HG03159 (cell line): ENCODE data around the gene DTWD1.
"Not testable (repeated sequence)": the region's sequence is repeated elsewhere in the genome, so short reads cannot be mapped to it uniquely, and the experiment has no call there.

Experiments
- ATAC-seq: cut with Tn5 transposase; IDR thresholded peaks from one replicate; pipeline ENCODE4 v1.9.1; 2021; ENCODE audit warnings: mild to moderate bottlenecking, moderate library complexity; ENCODE audit not compliant: unreplicated experiment

The DTWD1 gene, protein sequence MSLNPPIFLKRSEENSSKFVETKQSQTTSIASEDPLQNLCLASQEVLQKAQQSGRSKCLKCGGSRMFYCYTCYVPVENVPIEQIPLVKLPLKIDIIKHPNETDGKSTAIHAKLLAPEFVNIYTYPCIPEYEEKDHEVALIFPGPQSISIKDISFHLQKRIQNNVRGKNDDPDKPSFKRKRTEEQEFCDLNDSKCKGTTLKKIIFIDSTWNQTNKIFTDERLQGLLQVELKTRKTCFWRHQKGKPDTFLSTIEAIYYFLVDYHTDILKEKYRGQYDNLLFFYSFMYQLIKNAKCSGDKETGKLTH

DNA sequence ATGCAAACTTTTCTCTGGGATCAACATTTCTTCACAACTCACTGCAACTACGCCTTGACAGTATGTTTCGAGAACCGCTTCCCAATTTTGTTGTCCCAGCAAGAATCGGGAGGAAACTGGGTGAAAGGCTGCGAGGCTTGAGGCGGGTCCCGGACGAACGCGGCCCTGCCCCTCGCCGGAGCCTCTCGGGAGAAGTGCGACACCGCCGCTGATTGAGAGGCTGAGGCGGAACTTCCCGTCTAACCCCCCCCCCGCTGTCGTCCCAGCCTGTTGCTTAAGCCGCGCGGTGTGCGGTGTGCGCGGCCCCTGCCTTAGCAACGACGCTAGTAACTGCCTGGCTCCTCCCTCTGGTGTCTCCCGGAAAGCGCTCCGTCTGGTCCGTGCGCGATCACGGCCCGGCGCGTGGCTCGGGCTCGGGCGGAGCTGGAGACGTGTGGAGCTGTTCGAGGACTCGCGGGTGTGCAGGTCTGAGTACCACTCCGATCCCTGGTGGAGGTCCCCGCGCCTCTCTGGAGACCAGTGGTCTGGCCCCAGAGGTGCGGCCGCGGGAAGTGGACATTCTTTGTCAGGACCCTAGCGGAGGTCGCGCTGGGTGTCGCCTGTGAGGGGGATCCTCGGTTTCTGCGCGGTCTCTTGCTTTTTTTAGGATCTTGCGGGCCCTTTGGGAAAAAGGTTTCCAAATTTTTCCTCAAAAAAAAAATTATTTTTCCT lies at the start of gene DTWD1, which contains the start of gene FAM227B:
DTWD1 (plus strand) TSS at position 391 of the 711 bp plus-strand sequence. CDS start 4,120 bp downstream, outside the sequence.
FAM227B (minus strand) TSS at position 161 of the 711 bp plus-strand sequence. CDS start 5,647 bp downstream, outside the sequence.
- ATAC-seq, result peak; percentile 97

DNA sequence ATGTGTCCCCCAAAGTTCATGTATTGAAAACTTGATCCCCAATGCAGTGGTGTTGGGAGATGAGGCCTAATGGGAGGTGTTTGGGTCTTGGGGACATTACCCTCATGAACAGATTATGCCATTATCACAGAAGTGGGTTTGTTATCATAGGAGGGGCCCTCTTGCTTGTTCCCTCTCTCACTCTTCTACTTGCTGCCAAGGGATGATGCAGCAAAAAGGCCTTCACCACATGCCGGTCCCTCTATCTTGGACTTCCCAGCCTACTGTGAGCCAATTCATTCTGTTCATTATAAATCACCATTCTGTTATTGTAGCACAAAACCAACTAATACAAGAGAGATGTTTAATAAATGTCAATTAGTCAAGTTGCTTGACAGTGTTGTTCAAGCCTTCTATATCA lies 47.4 kb upstream of the DTWD1 start:
- no peak for ATAC-seq

DNA sequence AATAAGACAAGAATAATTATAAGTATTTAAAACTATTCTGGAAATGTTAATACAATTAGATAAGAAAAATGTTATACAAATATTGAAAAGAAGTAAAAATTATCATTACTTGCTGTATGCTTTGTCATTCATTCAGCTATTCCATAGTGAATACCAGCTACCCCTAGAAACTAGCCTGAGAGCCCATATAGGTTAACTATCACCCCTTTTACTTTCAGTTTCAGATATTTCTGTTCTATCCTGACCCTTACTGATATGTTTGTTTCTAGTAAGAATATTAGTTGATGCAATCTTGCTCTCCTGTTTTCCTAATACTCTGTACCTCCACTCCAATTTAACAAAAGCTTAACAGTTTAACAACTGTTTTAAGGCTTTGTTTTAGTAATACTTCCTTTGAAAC lies 31.8 kb upstream of the DTWD1 start:
- ATAC-seq, result peak; percentile 79

DNA sequence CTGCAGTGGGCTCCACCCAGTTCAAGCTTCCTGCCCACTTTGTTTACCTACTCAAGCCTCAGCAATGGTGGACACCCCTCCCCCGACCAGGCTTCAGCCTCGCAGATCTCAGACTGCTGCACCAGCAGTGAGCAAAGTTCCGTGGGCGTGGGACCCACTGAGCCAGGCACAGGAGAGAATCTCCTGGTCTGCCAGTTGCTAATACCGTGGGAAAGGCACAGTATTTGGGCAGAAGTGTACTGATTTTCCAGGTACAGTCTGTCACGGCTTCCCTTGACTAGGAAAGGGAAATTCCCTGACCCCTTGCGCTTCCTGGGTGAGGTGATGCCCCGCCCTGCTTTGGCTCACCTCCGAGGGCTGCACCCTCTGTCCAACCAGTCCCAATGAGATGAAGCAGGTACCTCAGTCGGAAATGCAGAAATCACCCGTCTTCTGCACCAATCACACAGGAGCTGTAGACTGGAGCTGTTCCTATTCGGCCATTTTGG lies 28.0 kb upstream of the DTWD1 start:
- ATAC-seq, result not testable (repeated sequence)

DNA sequence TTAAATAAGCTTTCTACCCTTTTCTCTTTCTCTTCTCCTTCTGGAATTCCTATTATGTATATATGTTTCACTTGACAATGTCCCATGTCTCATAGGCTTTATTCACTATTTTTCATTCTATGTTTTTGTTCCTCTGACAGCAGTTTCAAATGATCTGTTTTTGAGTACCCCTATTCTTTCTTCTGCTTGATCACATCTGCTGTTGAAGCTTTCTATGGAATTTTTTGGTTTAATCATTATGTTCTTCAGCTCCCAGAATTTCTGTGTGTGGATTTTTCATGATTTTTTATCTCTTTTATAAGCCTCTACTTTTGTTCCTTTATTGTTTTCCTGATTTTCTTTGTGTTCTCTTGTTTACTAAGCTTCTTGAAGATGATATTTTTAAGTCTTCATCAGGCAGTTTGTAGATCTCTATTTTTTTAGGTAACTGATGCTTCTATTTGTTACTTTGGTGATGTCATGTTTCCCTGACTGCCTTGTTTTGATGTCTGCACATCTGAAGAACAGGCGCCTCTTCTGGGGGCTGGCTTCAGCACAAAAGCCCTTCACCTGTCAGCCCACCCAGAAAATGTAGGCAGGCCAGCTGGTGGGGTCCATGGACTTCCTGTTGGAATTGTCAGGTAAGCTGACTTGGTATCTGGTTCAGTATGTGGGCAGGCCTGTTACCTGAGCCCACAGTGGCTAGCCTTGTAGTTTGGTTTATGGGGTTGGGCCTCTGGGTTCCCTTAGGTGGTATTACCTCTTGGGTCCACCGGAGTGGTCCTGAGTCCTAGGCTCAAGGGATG lies 16.0 kb upstream of the DTWD1 start:
- ATAC-seq, result no peak

DNA sequence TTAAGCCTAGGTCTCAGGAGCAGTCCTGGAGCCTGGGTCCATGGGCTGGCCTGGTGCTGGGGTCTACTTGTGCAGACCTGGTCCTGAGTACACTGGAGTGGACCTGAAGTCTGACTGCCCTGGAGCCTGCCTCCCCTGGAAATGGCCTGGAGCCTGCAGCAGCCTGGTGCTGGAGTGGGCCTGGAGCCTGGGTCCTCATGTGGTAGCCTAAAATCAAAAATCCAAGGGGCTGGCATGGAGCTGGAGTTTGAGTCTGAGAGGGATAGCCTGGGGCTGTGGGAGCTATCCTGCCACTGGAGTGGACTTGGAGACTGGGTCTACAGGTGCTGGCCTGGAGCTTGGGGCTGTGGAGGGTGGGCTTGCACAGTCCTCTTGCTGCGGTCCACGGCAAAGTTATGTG lies 15.3 kb upstream of the DTWD1 start:
- ATAC-seq, result no peak

DNA sequence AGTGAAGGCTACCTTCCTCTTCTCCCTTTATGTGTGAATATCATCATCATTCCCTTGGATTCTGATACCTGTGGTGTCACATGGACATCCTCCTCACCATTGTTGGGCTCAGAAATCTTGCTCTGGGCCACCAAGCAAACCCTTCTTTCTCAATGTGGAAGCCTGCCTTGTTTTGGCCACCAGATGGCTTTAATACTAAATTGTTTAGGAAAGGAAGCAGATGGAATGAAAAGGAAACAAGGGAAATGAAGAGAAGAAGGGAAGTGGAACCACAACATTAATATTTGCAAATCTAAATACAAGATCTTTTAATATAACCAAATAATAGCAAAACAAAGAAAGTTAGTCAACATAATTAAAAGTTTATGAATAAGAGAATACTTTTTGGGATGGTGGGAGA lies 14.3 kb upstream of the DTWD1 start:
- no peak for ATAC-seq

DNA sequence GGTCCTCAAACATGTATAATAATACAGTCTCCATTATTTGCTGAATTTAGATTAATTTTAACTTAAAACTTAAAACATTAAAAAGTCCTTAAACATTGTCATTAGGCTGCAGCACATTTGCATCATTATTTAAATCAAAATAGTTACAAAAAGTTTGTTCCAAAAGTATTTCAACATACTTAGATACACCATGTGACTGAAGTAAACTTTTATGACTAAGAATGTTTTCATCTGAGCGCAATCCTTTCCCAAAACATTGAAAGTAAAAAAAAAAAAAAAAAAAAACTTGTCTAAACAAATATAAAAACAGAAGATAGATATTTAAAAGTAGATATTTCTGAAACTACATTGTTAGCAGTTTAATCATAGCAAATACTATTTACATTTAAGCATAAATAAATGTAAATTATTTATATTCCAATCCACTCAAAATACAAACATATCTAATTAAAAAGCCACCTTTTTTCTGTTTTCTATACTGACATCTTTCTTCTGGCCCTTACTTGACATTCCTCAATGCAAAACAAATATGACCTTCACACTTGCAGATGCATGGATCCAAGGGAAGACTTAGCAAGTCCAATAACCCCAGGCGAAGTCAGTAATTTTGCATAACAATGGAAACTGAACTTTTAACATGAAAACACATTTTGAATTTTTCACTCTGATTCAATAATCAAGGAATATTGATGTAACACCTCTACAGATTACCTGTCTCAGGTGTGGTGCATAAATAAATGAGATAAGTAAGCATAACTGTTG lies 10.5 kb upstream of the DTWD1 start:
- no peak for ATAC-seq

DNA sequence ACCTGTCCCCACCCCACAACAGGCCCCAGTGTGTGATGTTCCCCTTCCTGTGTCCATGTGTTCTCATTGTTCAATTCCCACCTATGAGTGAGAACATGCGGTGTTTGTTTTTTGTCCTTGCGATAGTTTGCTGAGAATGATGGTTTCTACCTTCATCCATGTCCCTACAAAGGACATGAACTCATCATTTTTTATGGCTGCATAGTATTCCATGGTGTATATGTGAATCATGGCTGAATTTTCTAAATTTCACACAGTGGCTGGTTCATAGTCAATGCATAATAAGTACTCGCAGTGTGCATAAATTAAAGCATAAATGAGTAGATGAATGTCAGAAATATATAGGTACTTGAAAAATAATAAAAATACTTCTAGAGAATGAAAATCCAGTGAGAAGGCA lies 8.6 kb upstream of the DTWD1 start:
- ATAC-seq, result not testable (repeated sequence)

DNA sequence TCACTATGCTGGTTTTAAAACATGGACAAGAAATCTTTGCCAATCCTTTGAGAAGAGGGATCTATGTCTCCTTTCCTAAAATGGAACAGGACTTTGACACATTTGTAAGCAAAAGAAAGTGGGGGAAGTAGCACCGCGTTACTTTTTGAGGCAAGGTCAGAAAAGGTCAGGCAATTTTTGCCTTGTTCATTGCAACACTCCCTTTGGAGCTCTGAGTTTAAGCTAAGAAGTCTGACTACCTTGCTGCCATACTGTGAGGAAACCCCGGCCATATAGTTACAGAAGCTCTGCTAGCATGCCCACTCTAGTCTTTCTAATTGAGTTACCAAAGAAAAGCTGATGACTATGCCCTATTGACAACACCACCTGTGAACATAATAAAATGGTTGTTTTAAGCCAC lies 1.6 kb upstream of the DTWD1 start:
- no peak for ATAC-seq

DNA sequence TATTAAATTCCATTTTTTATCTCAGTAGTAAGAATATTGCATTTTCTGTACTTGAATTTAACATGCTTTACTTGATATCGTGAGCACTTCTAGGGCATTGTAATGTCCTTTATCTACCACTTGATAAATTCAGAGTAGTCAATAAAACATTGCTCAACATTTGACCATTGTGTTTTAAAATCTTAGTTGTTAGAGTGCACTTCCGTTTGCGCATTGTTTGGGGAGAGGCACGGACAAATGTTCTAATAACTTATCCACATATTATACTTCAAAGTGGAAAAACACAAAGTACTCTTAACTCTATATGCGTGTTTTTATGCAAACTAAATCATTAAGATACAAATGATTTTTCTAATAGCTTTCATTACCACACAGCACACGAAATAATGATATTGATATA lies 649 bp upstream of the DTWD1 start:
- peak; percentile 0 for ATAC-seq

DNA sequence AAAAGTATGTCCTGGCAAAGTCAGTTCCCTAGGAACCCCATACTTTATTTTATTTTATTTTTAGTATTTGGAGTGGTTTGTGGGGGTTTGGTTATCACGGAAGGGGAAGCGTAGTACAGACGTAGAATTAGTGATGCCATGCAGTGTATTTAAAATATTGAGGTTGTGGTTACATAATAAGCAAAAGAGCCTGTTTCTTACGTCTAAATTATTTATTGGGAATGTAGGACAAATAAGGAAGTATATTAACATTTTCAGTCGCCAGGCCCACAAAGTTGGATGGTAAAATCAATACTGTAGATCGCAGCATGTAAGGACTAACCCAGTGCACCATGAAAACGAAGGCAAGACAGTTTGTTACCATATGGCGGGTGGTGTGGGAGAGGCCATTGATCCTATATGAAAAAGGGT lies 558 bp downstream of the DTWD1 start:
- no peak for ATAC-seq

DNA sequence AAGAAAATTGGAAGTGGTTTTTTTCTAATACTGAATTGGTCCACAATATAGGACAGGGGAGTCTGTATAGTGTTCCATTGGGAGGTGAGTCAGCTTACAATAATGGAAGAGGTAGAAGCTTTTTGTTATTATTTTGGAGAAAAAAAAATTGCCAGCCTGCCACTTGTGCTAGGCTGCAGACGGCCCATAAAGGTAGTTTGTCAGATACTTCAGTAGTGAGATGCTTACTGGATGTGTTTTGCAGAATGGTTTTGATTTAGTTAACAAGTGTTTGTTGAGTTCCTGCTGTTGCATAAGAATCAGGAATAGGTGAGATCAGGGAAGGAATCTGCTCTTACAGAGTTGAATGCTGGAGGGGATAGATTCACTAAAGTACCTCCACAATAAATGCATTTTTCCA lies 1.0 kb downstream of the DTWD1 start:
- no peak for ATAC-seq

DNA sequence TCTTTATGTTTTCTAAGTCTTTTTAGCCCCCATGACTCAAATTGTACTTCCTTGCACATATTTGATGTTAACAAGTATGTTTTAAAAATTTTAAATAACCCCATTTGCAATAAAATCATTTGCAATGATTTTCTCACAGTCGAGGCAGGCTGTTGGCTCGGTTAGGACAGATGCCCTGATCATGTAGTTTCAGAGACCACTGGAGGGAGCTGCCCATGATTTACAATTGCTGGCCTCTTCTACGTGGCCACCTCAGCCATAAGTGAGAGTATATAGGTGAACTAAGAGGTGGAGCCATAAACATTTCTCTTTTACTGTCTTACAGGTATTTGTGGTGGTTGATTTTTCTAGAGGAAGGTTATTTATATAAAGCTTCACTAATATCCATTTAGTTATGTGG lies 1.7 kb downstream of the DTWD1 start:
- no peak for ATAC-seq

DNA sequence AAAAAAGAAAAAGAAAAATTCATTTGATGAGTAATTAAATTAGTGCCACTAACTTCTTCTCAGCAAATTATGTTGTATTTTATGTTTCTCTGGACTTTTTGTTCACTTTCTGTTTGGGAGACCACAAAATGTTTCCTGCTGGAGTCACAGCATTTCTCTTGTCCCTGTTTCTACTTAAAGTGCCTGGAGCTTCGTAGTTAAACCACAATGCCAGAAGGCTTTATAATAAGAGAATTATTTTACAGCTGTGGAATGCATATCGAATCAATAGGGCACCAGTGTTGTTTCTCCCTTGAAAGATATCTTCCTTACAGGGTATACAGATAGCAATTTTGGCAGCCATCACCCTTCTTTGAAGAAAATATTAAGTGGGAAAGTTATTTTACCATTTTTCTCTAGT lies 3.2 kb downstream of the DTWD1 start:
- no peak for ATAC-seq

DNA sequence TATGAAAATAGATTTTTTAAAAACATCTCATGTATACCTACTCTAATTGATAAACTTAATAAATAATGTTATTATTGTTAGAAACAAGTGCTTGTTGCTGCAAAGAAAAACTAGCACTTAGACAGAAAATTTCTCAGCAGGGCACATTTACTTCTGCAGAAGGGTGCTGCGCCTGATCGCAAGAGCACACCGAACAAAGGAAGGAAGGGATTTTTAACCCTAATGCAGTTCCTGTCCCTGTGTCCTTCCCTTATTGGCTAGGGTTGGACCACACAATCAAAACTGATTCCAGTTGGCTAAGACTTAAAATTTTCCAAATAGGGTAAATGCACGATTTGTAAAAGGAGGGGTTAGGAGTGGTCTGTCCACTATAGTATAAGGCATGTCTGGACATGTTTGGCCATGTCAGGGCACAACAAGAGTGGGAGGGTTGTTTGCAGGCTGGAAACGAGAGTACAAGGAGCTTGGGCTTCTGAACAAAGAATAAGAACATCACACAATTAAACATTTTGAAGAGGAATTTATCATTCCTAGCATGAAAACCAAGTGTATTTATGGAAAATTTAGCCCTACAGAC lies 4.7 kb downstream of the DTWD1 start:
- no peak for ATAC-seq

DNA sequence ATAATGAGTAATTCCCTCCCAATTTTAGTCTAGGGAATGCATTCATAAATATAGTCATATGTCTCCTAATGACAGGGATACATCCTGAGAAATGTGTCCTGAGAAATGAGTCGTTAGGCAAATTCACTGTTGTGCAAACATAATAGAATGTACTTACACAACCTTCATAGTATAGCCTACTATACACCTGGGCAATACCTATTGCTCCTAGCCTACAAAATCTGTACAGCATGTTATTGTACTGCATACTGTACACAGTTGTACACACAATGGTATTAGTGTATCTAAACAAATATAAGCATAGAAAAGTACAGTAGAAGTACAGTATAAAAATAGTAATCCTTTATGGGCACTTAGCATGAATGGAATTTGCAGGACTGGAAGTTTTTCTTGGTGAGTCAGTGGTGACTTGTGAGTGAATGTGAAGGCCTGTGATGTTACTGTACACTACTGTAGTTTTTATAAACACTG lies 6.6 kb downstream of the DTWD1 start:
- ATAC-seq, result no peak

DNA sequence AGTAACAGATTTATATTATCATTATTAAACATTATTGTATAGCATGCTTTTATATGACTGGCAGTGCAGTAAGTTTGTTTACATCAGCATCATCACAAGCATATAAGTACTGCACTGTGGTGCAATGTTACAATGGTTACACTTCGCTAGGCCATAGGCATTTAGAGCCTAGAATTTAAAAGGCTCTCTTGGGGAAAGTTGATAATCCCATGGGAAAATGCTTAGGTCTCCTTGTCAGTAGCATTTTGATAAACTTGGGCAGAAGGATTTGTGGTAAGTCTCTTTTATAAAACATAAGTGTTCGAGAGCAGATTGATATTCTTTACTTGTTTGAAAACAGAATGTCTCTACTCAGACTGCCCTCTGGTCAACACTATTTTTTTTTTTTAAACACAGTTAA lies 7.5 kb downstream of the DTWD1 start:
- ATAC-seq, result no peak

DNA sequence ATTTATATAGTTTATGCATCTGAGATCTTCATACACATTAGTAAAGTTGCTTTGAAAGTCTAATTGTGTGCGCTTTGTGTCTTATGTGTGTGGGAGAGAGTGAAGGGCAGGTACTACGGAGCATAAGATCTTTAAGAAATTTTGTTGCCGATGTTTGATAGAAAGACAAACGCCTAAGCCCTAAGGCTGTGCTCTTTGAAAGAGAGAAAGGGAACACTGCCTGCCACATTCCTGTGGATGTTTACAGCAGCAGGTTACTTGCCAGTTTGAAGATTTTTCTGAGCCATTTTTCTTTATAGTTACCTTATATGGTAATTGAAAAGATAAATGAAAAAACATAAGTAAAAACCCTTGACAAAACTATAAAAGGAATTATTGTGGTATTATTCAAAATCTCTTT lies 17.0 kb downstream of the DTWD1 start:
- no peak for ATAC-seq

DNA sequence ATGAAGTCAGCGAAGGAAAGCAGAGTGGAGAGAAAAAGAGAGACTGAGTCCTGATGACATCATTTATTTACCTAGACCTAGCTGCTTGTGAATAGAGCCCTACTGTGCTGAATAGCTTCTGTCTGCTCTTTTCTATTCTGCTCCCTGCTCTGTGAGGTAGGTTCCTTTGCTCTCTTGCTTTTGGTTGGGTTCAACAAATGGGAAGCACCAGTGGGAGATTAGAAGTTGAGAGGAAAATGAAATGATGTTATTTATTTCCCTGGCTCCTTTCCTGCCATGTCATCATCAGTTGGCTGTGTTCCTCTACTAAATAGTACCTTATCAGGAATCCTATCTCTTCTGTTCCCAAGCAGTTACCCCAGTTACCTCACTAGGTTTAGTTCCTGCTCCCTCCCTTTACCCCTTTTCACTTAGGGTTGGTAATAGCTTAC lies 23.5 kb downstream of the DTWD1 start:
- no peak for ATAC-seq
